ENCODE measurements around the gene HS3ST3B1.

Gene HS3ST3B1

DNA sequence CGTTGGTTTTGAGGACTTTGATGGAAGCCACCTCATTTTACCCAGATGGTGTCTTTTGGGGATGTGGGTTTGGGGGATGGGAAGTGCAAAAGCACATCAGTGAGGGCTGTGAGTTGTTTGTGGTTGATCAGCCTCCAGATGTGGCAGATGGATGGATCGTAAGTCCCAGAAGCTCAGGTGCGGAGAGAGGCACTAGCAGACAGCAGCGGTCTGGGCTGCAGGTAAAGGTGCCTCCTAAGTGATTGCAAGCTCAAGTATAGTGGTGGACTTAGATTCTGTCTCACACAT lies 18.0 kb downstream of the HS3ST3B1 start:
- Histone ChIP-seq H3K4me3 (ENCODE audit: low read length) (no peak overlapping the region), H3K4me1 (ENCODE audit: low read length) (no peaks in the 10 kb centered on the region), H3K79me2 (ENCODE audit: low read length) (no peaks in the 10 kb centered on the region), H3K9ac (ENCODE audit: low read length) (no peak overlapping the region), H3F3A (ENCODE audit: insufficient read depth, low read length) (no peaks in the 10 kb centered on the region), H3K9me3 (replicated peaks; ENCODE audit: insufficient read depth, low read length) (no peaks in the 10 kb centered on the region), H3K9me2 (replicated peaks; ENCODE audit: insufficient read depth, low read length) (no peaks in the 10 kb centered on the region), H2AFZ (ENCODE audit: low read length) (no peak overlapping the region), H4K20me1 (ENCODE audit: insufficient read depth, low read length) (no peaks in the 10 kb centered on the region), H3K4me2 (ENCODE audit: low read depth, low read length) (no peak overlapping the region), H3K27me3 (replicated peaks; ENCODE audit: insufficient read depth, low read length) (no peaks in the 10 kb centered on the region), H3K36me3 (replicated peaks; ENCODE audit: insufficient read depth, low read length) (no peaks in the 10 kb centered on the region), H3K27ac (ENCODE audit: low read length) (no peak overlapping the region)
- DNase-seq: no peak
- TF ChIP-seq EZH2phosphoT487 (IDR thresholded peaks at IDR 0.05; ENCODE audit: low read length): no peak
- TF ChIP-seq, protein P1, sequence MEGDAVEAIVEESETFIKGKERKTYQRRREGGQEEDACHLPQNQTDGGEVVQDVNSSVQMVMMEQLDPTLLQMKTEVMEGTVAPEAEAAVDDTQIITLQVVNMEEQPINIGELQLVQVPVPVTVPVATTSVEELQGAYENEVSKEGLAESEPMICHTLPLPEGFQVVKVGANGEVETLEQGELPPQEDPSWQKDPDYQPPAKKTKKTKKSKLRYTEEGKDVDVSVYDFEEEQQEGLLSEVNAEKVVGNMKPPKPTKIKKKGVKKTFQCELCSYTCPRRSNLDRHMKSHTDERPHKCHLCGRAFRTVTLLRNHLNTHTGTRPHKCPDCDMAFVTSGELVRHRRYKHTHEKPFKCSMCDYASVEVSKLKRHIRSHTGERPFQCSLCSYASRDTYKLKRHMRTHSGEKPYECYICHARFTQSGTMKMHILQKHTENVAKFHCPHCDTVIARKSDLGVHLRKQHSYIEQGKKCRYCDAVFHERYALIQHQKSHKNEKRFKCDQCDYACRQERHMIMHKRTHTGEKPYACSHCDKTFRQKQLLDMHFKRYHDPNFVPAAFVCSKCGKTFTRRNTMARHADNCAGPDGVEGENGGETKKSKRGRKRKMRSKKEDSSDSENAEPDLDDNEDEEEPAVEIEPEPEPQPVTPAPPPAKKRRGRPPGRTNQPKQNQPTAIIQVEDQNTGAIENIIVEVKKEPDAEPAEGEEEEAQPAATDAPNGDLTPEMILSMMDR (IDR thresholded peaks at IDR 0.05; ENCODE audit: low read length): no peak
- TF ChIP-seq EZH2 (optimal IDR thresholded peaks at IDR 0.05; ENCODE audit: low read depth, low read length): no peak

DNA sequence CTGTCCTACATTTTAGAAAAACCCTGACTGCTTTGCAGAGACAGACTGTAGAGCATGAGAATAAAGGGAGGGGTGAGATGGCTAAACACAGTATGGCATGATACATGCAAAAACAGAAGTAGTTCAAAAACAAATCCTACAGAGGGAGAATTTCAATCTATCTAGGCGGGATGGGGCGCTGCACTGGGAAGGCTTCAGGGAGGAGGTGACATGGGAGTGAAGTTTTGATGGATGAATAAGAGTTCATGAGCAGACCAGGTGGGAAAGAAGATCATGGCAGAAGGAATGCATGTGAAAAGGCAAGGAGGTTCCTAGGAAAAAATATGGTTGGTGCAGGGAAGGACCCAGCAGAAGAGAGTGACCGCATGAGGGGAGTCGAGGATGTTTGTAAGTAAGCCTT lies 19.2 kb downstream of the HS3ST3B1 start:
- no peaks in the 10 kb centered on the region for H3K9me2 ChIP-seq (replicated peaks; ENCODE audit: insufficient read depth, low read length)
- H3K27ac ChIP-seq (ENCODE audit: low read length): no peak overlapping the region
- H3K9ac ChIP-seq (ENCODE audit: low read length): no peak overlapping the region
- H3K27me3 ChIP-seq (replicated peaks; ENCODE audit: insufficient read depth, low read length): no peaks in the 10 kb centered on the region
- no peaks in the 10 kb centered on the region for H3K79me2 ChIP-seq (ENCODE audit: low read length)
- H2AFZ ChIP-seq (ENCODE audit: low read length): no peak overlapping the region
- no peaks in the 10 kb centered on the region for H3K4me1 ChIP-seq (ENCODE audit: low read length)
- TF ChIP-seq EZH2 (optimal IDR thresholded peaks at IDR 0.05; ENCODE audit: low read depth, low read length) (no peak), EZH2phosphoT487 (IDR thresholded peaks at IDR 0.05; ENCODE audit: low read length) (no peak)
- TF ChIP-seq, protein P1 (IDR thresholded peaks at IDR 0.05; ENCODE audit: low read length): no peak
- H3K9me3 ChIP-seq (replicated peaks; ENCODE audit: insufficient read depth, low read length): no peaks in the 10 kb centered on the region
- H3K4me2 ChIP-seq (ENCODE audit: low read depth, low read length): no peak overlapping the region
- no peaks in the 10 kb centered on the region for H3F3A ChIP-seq (ENCODE audit: insufficient read depth, low read length)
- H3K36me3 ChIP-seq (replicated peaks; ENCODE audit: insufficient read depth, low read length): no peaks in the 10 kb centered on the region
- no peak overlapping the region for H3K4me3 ChIP-seq (ENCODE audit: low read length)
- no peak for DNase-seq
- H4K20me1 ChIP-seq (ENCODE audit: insufficient read depth, low read length): no peaks in the 10 kb centered on the region

DNA sequence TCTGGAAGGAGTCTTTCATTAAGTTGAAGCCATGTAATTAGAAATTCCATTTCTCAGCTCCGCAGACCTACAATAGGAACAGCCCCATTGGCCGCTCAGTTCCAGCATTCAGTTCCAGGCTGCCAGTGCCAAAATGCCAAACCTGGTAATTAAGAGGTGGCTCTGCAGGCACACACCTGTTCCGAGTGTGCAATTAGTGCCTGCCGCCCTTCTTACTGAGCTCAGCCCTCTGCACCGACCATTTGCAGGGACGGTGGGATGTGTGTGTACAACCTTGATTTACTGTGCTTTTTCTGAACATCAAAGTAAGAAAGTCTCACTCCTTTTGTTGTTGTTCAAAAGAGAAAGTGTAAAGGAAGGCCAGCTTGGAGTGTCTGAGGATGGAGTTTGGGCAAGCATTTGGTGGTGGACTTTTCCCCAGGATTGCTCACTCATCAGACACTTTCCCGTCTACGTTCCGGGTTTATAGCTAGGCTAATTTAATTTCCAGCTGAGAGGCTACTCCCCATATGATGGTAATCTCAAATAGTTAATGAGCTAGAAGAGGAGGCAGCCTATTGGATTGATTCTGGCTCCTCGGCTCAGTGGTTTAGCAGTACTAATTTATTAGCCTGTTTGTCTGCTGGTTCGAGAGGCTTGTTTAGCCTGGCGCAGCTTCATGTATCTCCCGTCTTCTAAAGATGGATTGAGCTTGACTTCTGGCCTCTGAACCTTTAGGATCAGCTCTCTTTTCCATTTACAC lies 20.0 kb downstream of the HS3ST3B1 start:
- TF ChIP-seq, protein P1 (IDR thresholded peaks at IDR 0.05; ENCODE audit: low read length): no peak
- no peak for TF ChIP-seq EZH2phosphoT487 (IDR thresholded peaks at IDR 0.05; ENCODE audit: low read length)
- no peak for TF ChIP-seq EZH2 (optimal IDR thresholded peaks at IDR 0.05; ENCODE audit: low read depth, low read length)
- H2AFZ ChIP-seq (ENCODE audit: low read length): no peak overlapping the region
- no peaks in the 10 kb centered on the region for H3K36me3 ChIP-seq (replicated peaks; ENCODE audit: insufficient read depth, low read length)
- H3K27me3 ChIP-seq (replicated peaks; ENCODE audit: insufficient read depth, low read length): no peaks in the 10 kb centered on the region
- H3K9me2 ChIP-seq (replicated peaks; ENCODE audit: insufficient read depth, low read length): no peaks in the 10 kb centered on the region
- H3K4me3 ChIP-seq (ENCODE audit: low read length): no peak overlapping the region
- H3K4me1 ChIP-seq (ENCODE audit: low read length): no peaks in the 10 kb centered on the region
- H3F3A ChIP-seq (ENCODE audit: insufficient read depth, low read length): no peaks in the 10 kb centered on the region
- H3K79me2 ChIP-seq (ENCODE audit: low read length): no peaks in the 10 kb centered on the region
- no peak overlapping the region for H3K4me2 ChIP-seq (ENCODE audit: low read depth, low read length)
- no peaks in the 10 kb centered on the region for H3K9me3 ChIP-seq (replicated peaks; ENCODE audit: insufficient read depth, low read length)
- DNase-seq: no peak
- no peak overlapping the region for H3K9ac ChIP-seq (ENCODE audit: low read length)
- H3K27ac ChIP-seq (ENCODE audit: low read length): no peak overlapping the region
- no peaks in the 10 kb centered on the region for H4K20me1 ChIP-seq (ENCODE audit: insufficient read depth, low read length)
